ENCODE data around the gene MRGPRG.

DNA sequence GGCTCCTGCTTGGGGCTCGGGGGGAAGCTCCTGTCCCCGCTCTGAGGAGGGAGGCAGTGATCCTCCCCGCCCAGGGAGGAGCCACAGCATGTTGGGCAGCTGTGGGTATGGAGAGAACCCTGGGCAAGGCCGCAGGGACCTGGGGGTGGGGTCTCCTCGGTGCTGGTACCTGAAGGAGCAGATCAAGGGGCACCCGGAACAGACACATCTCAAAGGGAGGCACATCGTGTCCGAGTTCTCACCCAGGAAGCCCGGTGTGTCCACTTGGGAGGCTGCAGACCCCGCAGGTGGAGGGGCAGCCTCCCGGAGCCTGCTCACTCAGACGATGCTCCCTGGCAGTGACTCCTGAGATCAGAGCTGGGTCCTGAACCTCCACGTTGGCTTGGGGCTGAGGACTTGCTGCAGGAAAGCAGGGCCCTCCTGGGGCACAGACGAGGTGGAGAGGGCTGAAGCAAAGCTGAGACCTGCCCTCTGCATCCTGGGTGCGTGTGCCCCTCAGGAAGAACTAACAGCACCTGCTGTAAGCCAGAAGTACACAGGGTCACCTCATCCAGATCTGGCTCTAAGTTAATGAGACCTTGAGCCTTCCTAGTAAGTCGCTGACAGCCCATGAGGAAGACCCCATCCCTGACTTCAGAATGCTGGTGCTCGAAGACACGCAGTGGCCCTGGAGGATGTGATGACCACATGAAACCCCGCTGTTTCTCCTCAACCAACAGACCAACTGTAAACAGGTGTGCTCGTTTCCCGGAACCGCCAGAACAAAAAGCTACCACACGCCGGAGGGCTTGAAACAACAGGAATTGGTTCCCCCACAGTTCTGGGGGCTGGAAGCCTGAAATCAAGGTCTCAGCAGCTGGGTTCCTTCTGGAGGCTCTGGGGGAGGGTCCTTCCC, 47.6 kb downstream of the MRGPRG start:
- TF ChIP-seq, protein P1, sequence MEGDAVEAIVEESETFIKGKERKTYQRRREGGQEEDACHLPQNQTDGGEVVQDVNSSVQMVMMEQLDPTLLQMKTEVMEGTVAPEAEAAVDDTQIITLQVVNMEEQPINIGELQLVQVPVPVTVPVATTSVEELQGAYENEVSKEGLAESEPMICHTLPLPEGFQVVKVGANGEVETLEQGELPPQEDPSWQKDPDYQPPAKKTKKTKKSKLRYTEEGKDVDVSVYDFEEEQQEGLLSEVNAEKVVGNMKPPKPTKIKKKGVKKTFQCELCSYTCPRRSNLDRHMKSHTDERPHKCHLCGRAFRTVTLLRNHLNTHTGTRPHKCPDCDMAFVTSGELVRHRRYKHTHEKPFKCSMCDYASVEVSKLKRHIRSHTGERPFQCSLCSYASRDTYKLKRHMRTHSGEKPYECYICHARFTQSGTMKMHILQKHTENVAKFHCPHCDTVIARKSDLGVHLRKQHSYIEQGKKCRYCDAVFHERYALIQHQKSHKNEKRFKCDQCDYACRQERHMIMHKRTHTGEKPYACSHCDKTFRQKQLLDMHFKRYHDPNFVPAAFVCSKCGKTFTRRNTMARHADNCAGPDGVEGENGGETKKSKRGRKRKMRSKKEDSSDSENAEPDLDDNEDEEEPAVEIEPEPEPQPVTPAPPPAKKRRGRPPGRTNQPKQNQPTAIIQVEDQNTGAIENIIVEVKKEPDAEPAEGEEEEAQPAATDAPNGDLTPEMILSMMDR (IDR thresholded peaks at IDR 0.05 in 2 of 3, conservative IDR thresholded peaks at IDR 0.05 in 1 of 3; ENCODE audit: borderline replicate concordance in 1 of 3, insufficient read depth in 1 of 3, low read depth in 2 of 3, low read length in 2 of 3), result no peak
- TF ChIP-seq SP1 (IDR thresholded peaks at IDR 0.05; ENCODE audit: low read depth) (no peak), ZNF274 (IDR thresholded peaks at IDR 0.05; ENCODE audit: low read depth, low read length) (no peak)
- TF ChIP-seq, protein P2, sequence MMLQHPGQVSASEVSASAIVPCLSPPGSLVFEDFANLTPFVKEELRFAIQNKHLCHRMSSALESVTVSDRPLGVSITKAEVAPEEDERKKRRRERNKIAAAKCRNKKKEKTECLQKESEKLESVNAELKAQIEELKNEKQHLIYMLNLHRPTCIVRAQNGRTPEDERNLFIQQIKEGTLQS (IDR thresholded peaks at IDR 0.05), result no peak

Measured in HCT116 (cell line).